Measurements from ENCODE around the gene UBE2J2. TPM values are rescaled to one million over a fixed set of nuclear protein-coding genes. Genes with fewer than 3 reads are reported as not detected.

Gene UBE2J2
- total RNA-seq, 1 donor from 2014 or later: 65.1 TPM

DNA sequence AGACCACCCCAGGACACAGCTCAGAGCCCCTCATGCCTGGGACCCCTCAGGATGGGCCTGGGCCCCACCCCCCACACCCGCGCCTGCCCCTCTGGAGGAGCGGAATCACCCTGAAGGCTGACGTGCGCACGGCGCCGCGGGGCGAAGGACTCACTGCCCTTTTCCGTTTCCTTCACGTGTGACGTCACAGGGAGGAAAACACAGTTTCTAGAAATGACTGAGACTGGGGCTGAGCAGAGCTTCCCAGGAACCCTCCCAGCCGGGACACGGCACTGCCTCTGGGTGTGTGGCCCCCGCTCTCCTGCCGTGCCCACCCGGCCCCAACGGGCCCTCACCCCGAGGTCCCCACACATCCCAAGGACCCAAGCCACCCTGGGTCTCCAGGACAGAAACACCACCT lies 54.3 kb downstream of the UBE2J2 start:
- TF ChIP-seq, protein P1, sequence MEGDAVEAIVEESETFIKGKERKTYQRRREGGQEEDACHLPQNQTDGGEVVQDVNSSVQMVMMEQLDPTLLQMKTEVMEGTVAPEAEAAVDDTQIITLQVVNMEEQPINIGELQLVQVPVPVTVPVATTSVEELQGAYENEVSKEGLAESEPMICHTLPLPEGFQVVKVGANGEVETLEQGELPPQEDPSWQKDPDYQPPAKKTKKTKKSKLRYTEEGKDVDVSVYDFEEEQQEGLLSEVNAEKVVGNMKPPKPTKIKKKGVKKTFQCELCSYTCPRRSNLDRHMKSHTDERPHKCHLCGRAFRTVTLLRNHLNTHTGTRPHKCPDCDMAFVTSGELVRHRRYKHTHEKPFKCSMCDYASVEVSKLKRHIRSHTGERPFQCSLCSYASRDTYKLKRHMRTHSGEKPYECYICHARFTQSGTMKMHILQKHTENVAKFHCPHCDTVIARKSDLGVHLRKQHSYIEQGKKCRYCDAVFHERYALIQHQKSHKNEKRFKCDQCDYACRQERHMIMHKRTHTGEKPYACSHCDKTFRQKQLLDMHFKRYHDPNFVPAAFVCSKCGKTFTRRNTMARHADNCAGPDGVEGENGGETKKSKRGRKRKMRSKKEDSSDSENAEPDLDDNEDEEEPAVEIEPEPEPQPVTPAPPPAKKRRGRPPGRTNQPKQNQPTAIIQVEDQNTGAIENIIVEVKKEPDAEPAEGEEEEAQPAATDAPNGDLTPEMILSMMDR (IDR thresholded peaks at IDR 0.05; ENCODE audit: insufficient read depth, low read length, poor library complexity, severe bottlenecking): no peak
- H3K27me3 ChIP-seq (ENCODE audit: control insufficient read depth, insufficient read depth, low read length): no peaks in the 10 kb centered on the region
- H3K4me3 ChIP-seq (ENCODE audit: low read depth, low read length): no peak overlapping the region
- no peak for DNase-seq (ENCODE audit: low read depth)
- peaks cover 1% of the 10 kb centered on the region for H3K36me3 ChIP-seq (ENCODE audit: control insufficient read depth, insufficient read depth, low read length)

DNA sequence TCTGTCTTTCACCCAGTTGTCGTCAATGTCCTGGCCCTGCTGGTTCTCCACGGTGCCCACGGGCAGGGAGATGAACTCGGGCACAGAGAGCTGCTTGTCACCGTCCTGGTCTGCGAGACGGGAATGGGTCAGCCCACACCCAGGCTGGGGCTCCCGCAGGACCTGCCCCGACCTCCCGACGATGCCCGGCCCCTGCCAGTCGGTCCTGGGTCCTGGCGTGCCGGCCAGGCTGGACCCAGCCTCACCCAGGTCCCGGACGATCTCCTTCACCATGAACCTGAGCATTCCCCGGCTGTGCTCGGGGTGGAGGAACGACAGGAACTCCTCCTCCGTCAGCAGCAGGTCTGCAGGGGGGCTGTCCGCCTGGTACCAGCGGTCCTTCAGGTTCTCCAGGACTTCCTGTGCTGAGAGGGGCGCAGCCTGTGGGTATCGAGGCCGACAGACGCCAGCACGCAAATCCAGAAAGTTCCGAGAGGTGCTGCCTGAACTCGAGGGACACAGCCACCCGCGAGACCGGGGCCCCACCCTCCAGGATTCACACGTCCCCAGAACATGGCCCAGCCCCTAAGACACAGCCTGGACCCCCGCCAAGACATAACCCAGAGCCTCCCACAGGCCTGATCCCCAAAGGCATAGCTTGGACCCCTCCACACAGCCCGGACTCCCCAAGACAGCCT lies 55.0 kb downstream of the UBE2J2 start:
- no peak for DNase-seq (ENCODE audit: low read depth)
- peaks cover 1% of the 10 kb centered on the region for H3K36me3 ChIP-seq (ENCODE audit: control insufficient read depth, insufficient read depth, low read length)
- H3K27me3 ChIP-seq (ENCODE audit: control insufficient read depth, insufficient read depth, low read length): no peaks in the 10 kb centered on the region
- H3K4me3 ChIP-seq (ENCODE audit: low read depth, low read length): no peak overlapping the region
- TF ChIP-seq, protein P1 (IDR thresholded peaks at IDR 0.05; ENCODE audit: insufficient read depth, low read length, poor library complexity, severe bottlenecking): no peak

DNA sequence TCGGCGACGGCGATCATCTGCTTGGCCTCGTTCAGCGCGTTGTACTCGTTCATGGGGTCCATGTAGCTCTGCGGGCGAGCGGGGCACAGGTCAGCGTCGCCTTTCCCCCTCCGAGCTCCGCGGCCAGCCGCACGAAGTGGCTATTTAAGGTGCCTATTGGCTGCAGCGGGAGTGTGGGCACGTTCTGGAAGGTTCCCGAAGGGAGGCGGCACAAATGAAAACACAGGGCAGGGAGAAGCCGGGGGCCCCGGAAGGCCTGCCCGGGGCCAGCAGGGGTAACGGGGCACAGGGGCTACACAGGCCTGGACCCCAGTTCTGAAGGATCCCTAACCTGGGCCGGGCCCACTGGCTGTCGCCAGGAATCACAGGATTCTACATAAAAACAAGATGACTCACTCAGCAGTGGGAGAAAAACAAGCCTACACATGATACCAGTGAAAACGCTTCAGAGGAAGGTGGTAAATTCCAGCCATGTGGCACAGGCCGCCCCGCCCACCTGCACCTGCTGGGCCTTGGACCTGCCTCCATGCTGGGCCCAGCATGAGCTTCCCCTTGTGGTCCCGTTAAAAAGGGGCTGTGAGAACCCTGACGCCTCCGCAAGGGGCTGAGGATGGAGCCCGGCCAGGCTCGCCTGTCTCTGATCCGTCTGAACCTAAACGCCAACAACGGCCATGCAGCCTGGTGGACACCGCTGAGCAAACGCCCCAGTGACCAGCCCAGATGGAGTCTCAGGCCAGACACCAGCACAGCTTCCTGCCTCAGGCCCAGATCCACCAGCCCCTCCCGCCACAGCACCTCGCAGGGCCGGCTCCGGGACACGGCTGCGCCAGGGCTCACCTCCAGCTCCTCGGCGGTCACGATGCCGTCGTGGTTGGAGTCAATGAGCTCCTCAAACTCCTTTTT lies 55.8 kb downstream of the UBE2J2 start:
- no peaks in the 10 kb centered on the region for H3K27me3 ChIP-seq (ENCODE audit: control insufficient read depth, insufficient read depth, low read length)
- TF ChIP-seq, protein P1 (IDR thresholded peaks at IDR 0.05; ENCODE audit: insufficient read depth, low read length, poor library complexity, severe bottlenecking): no peak
- peaks cover 1% of the 10 kb centered on the region for H3K36me3 ChIP-seq (ENCODE audit: control insufficient read depth, insufficient read depth, low read length)
- H3K4me3 ChIP-seq (ENCODE audit: low read depth, low read length): no peak overlapping the region
- peak; percentile 28 for DNase-seq (ENCODE audit: low read depth)

DNA sequence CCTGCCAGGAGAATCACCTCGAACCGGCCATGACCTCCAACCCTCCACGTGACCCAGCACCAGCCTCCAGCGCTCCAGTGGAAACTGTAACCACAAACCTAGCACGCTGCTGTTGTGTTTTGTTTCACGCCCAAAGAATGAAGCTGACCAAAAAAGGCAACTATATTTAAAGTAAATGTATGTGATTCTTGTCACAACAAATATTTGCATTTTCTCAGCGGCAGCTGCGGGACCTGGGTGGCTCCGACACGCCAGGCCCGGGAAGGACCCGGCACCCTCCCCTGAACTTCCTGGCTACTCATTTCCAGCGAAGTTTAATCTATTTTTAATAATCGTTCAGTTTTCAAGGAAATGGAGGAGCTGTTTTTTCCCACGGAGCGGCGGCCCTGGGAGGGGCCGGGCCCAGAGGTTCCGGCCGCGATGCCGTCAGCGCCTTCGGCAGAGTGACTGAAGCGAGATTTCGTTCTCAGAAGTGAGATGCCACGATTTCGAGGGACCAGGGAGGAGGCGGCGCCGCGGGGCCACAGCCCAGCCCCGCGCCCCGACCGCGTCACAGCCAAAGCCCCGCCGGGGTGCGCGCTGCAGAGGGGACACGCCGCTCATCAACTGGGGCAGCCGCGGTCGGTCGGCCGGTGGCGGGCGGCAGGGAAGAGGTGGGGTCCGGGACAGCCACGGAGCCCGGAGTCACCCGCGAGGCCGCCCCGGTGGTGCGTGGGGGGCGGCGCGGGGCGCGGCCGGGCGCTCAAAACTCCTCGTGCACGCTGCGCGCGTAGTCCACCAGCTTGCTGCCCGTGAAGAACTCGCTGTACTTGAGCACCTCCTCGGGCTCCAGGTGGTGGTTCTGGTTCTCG lies 56.7 kb downstream of the UBE2J2 start:
- H3K36me3 ChIP-seq (ENCODE audit: control insufficient read depth, insufficient read depth, low read length): peaks cover 1% of the 10 kb centered on the region
- no peaks in the 10 kb centered on the region for H3K27me3 ChIP-seq (ENCODE audit: control insufficient read depth, insufficient read depth, low read length)
- no peak overlapping the region for H3K4me3 ChIP-seq (ENCODE audit: low read depth, low read length)
- TF ChIP-seq, protein P1 (IDR thresholded peaks at IDR 0.05; ENCODE audit: insufficient read depth, low read length, poor library complexity, severe bottlenecking): no peak
- DNase-seq (ENCODE audit: low read depth): no peak

DNA sequence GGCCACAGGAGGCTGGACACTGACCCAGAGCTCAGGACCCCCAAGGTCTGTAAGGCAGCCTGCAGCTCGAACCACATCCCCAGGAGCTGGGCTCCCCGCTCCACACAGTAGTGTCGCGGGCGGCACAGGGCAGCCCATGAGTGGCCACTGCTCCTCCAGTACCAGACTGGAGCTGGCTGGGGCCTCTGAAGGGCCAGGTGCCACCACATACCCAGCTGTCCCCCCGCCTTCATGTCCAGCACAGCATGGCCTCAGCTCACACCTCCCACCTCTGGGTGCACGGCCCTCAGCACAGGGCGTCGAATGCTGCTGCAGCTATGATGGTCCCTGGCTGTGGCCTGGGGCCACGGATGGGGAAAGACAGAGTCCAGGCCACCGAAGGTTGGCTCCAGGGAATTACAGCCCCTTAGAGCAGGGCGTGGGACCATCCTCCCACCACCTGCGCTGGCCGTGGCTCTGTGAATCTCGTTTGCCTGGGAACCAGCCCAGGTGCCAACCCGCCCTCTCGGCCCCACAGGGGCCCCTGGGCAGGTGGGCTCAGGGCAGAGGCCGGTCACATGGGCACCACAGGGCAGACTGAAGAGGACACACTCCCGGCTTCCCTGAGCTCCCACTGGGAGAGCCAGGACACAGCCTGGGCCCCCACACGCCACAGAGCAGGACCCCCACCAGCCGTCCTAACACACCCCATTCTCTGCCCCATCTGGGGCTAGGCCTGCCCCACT lies 57.6 kb downstream of the UBE2J2 start:
- Histone ChIP-seq H3K27me3 (ENCODE audit: control insufficient read depth, insufficient read depth, low read length) (no peaks in the 10 kb centered on the region), H3K36me3 (ENCODE audit: control insufficient read depth, insufficient read depth, low read length) (peaks cover 1% of the 10 kb centered on the region), H3K4me3 (ENCODE audit: low read depth, low read length) (no peak overlapping the region)
- no peak for DNase-seq (ENCODE audit: low read depth)
- TF ChIP-seq, protein P1 (IDR thresholded peaks at IDR 0.05; ENCODE audit: insufficient read depth, low read length, poor library complexity, severe bottlenecking): no peak

Data from kidney epithelial cell (primary cell).